ENCODE results near the gene KLHL1. TPM values are rescaled to one million over a fixed set of nuclear protein-coding genes. Genes with fewer than 3 reads are reported as not detected.

Gene KLHL1
- total RNA-seq, 3 donors from 2014 or later = not detected

- Histone ChIP-seq H3K4me1 (no peaks in the 10 kb centered on the region), H3K27me3 (no peaks in the 10 kb centered on the region), H3K4me3 (no peak overlapping the region), H3K36me3 (no peaks in the 10 kb centered on the region), H3K9me3 (no peaks in the 10 kb centered on the region), H3K27ac (no peak overlapping the region)
- TF ChIP-seq POLR2AphosphoS5 (IDR thresholded peaks at IDR 0.05) = no peak
- TF ChIP-seq, protein P1, sequence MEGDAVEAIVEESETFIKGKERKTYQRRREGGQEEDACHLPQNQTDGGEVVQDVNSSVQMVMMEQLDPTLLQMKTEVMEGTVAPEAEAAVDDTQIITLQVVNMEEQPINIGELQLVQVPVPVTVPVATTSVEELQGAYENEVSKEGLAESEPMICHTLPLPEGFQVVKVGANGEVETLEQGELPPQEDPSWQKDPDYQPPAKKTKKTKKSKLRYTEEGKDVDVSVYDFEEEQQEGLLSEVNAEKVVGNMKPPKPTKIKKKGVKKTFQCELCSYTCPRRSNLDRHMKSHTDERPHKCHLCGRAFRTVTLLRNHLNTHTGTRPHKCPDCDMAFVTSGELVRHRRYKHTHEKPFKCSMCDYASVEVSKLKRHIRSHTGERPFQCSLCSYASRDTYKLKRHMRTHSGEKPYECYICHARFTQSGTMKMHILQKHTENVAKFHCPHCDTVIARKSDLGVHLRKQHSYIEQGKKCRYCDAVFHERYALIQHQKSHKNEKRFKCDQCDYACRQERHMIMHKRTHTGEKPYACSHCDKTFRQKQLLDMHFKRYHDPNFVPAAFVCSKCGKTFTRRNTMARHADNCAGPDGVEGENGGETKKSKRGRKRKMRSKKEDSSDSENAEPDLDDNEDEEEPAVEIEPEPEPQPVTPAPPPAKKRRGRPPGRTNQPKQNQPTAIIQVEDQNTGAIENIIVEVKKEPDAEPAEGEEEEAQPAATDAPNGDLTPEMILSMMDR (IDR thresholded peaks at IDR 0.05) = no peak
- no peak for DNase-seq (ENCODE audit: low spot score in 2 of 2)
- intact Hi-C loops (cut with DNase I; ENCODE audit: low total_unique reads) = no loop called here
These were observed 19.3 kb downstream of the KLHL1 start for GRCh38 chr13:70088926-70089325.

DNA sequence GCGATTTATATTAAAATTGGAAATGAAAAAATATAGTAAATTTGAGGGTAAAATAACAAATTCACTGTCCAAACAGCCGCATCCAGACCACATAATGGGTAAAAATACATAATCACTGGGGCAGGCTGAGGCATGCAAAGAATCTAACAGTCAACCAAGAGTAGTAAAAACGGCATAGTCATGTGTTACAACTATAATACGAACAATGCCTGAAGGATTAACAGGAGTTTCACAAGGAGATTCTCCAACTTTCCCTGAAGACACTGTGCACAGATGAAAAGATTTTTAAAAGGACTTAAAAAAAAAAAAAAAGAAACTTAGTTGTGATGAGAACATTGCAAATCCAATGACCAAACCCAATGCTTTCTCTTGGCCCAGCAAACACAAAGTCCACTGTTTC is 21.0 kb downstream of the KLHL1 start:
- no peak overlapping the region for H3K4me3 ChIP-seq
- no peaks in the 10 kb centered on the region for H3K27me3 ChIP-seq
- no peaks in the 10 kb centered on the region for H3K4me1 ChIP-seq
- H3K9me3 ChIP-seq = no peaks in the 10 kb centered on the region
- TF ChIP-seq, protein P1 (IDR thresholded peaks at IDR 0.05) = no peak
- no peak for TF ChIP-seq POLR2A (IDR thresholded peaks at IDR 0.05)
- TF ChIP-seq POLR2AphosphoS5 (IDR thresholded peaks at IDR 0.05) = no peak
- H3K36me3 ChIP-seq = no peaks in the 10 kb centered on the region
- intact Hi-C loops (cut with DNase I; ENCODE audit: low total_unique reads) = no loop called here
- DNase-seq (ENCODE audit: low spot score in 2 of 2) = no peak
- no peak overlapping the region for H3K27ac ChIP-seq

- Histone ChIP-seq H3K27me3 (no peaks in the 10 kb centered on the region), H3K36me3 (no peaks in the 10 kb centered on the region), H3K9me3 (no peaks in the 10 kb centered on the region), H3K27ac (no peak overlapping the region), H3K4me1 (no peaks in the 10 kb centered on the region), H3K4me3 (no peak overlapping the region)
- intact Hi-C loops (cut with DNase I; ENCODE audit: low total_unique reads) = loop anchor here (5.0 kb wide), 1 partner anchor 358 kb away; no protein-coding TSS in a partner anchor
- TF ChIP-seq, protein P1 (IDR thresholded peaks at IDR 0.05) = no peak
- TF ChIP-seq POLR2AphosphoS5 (IDR thresholded peaks at IDR 0.05) (no peak), POLR2A (IDR thresholded peaks at IDR 0.05) (no peak)
- DNase-seq (ENCODE audit: low spot score in 2 of 2) = no peak
These were observed 28.2 kb downstream of the KLHL1 start for GRCh38 chr13:70080012-70080411.

- intact Hi-C loops (cut with DNase I; ENCODE audit: low total_unique reads) = no loop called here
- H3K9me3 ChIP-seq = no peaks in the 10 kb centered on the region
- H3K36me3 ChIP-seq = no peaks in the 10 kb centered on the region
- no peaks in the 10 kb centered on the region for H3K27me3 ChIP-seq
- TF ChIP-seq POLR2A (IDR thresholded peaks at IDR 0.05) = no peak
- TF ChIP-seq, protein P1 (IDR thresholded peaks at IDR 0.05) = no peak
- H3K4me1 ChIP-seq = no peaks in the 10 kb centered on the region
- H3K4me3 ChIP-seq = no peak overlapping the region
- H3K27ac ChIP-seq = no peak overlapping the region
- DNase-seq (ENCODE audit: low spot score in 2 of 2) = no peak
These were observed 53.7 kb downstream of the KLHL1 start for GRCh38 chr13:70054572-70054971.

- Histone ChIP-seq H3K4me1 (no peaks in the 10 kb centered on the region), H3K36me3 (no peaks in the 10 kb centered on the region), H3K27me3 (no peaks in the 10 kb centered on the region), H3K4me3 (no peak overlapping the region), H3K9me3 (no peaks in the 10 kb centered on the region), H3K27ac (no peak overlapping the region)
- TF ChIP-seq POLR2A (IDR thresholded peaks at IDR 0.05) (no peak), POLR2AphosphoS5 (IDR thresholded peaks at IDR 0.05) (no peak)
- TF ChIP-seq, protein P1 (IDR thresholded peaks at IDR 0.05) = no peak
- DNase-seq (ENCODE audit: low spot score in 2 of 2) = no peak
- intact Hi-C loops (cut with DNase I; ENCODE audit: low total_unique reads) = no loop called here
These were observed 56.7 kb downstream of the KLHL1 start for GRCh38 chr13:70051531-70051930.
